Lower leg skin (tissue), 3 donors: Measurements from ENCODE around the gene GABRB2.

Source experiments
- CTCF ChIP-seq, 3 donors: fragments of 450-650 bp; IDR thresholded peaks; one replicate each; pipeline ENCODE4 v1.5.1; 2016; ENCODE audit warnings: antibody characterized with exemption in 3 of 3, mild to moderate bottlenecking in 3 of 3, moderate library complexity in 2 of 3
- POLR2A ChIP-seq, 2 donors: fragments of 450-650 bp; IDR thresholded peaks; one replicate each; pipeline ENCODE4 v1.6.1; 2016 to 2017; ENCODE audit warnings: antibody characterized with exemption in 2 of 2, mild to moderate bottlenecking in 1 of 2, moderate library complexity in 1 of 2

GRCh38 chr5:161507591-161507990 is 38.9 kb downstream of the GABRB2 start:
- TF ChIP-seq CTCF (IDR thresholded peaks at IDR 0.05) (no peak), POLR2A (IDR thresholded peaks at IDR 0.05) (no peak)
